ENCODE data around the gene ZNF44. TPM values are rescaled to one million over a fixed set of nuclear protein-coding genes. Genes with fewer than 3 reads are reported as not detected.

ZNF44 gene
- total and polyA plus RNA-seq, 2 experiments from 2014 or later: 4.1 to 4.3 TPM

- TF ChIP-seq ZNF114 (CRISPR knock-in tag; IDR thresholded peaks at IDR 0.05) (no peak), JUNB (IDR thresholded peaks at IDR 0.05; ENCODE audit: unreplicated experiment) (no peak), ETS1 (IDR thresholded peaks at IDR 0.05) (no peak)
Observed at GRCh38 chr19:12270854-12271253, 23.8 kb downstream of the ZNF44 start (continued).

DNA sequence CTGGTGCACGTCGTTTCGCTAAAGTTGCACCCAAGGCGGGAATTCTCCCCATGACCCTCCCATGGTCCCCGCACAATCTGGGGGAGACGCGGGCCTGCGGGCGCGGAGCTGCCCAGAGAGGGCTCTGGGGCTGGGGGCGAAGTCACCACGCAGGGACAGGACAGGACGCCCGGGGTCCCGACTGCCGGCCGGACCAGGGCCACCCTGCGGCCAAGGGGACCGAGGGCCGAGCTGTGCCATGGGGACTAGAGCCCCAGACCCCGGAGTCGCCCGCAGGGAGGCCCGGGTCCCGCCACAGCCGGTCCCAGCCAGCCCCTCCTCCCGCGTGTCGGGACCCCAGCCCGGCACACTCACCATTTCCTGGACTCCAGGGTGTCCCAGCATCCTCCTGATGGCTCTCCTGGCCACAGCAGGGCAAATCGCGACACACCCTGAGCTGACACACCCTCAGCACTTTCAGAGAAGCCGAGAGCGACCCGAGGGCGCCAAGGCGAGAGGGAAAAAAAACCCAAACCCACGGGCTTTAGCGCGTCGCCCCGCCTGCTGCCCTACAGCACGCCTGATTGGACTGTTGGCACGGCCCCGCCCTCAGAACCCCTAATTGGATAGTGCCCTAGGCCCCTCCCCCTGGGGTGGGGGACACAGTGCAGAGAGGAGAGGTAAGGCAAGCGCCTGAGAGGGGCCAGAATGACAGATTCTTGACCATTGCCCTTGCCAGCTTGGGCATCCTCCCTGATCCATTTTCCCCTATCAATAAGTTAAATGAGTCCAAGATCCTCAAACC, 28.6 kb downstream of the ZNF44 start:
- no peak overlapping the region for H2AFZ ChIP-seq
- TF ChIP-seq, protein P1, sequence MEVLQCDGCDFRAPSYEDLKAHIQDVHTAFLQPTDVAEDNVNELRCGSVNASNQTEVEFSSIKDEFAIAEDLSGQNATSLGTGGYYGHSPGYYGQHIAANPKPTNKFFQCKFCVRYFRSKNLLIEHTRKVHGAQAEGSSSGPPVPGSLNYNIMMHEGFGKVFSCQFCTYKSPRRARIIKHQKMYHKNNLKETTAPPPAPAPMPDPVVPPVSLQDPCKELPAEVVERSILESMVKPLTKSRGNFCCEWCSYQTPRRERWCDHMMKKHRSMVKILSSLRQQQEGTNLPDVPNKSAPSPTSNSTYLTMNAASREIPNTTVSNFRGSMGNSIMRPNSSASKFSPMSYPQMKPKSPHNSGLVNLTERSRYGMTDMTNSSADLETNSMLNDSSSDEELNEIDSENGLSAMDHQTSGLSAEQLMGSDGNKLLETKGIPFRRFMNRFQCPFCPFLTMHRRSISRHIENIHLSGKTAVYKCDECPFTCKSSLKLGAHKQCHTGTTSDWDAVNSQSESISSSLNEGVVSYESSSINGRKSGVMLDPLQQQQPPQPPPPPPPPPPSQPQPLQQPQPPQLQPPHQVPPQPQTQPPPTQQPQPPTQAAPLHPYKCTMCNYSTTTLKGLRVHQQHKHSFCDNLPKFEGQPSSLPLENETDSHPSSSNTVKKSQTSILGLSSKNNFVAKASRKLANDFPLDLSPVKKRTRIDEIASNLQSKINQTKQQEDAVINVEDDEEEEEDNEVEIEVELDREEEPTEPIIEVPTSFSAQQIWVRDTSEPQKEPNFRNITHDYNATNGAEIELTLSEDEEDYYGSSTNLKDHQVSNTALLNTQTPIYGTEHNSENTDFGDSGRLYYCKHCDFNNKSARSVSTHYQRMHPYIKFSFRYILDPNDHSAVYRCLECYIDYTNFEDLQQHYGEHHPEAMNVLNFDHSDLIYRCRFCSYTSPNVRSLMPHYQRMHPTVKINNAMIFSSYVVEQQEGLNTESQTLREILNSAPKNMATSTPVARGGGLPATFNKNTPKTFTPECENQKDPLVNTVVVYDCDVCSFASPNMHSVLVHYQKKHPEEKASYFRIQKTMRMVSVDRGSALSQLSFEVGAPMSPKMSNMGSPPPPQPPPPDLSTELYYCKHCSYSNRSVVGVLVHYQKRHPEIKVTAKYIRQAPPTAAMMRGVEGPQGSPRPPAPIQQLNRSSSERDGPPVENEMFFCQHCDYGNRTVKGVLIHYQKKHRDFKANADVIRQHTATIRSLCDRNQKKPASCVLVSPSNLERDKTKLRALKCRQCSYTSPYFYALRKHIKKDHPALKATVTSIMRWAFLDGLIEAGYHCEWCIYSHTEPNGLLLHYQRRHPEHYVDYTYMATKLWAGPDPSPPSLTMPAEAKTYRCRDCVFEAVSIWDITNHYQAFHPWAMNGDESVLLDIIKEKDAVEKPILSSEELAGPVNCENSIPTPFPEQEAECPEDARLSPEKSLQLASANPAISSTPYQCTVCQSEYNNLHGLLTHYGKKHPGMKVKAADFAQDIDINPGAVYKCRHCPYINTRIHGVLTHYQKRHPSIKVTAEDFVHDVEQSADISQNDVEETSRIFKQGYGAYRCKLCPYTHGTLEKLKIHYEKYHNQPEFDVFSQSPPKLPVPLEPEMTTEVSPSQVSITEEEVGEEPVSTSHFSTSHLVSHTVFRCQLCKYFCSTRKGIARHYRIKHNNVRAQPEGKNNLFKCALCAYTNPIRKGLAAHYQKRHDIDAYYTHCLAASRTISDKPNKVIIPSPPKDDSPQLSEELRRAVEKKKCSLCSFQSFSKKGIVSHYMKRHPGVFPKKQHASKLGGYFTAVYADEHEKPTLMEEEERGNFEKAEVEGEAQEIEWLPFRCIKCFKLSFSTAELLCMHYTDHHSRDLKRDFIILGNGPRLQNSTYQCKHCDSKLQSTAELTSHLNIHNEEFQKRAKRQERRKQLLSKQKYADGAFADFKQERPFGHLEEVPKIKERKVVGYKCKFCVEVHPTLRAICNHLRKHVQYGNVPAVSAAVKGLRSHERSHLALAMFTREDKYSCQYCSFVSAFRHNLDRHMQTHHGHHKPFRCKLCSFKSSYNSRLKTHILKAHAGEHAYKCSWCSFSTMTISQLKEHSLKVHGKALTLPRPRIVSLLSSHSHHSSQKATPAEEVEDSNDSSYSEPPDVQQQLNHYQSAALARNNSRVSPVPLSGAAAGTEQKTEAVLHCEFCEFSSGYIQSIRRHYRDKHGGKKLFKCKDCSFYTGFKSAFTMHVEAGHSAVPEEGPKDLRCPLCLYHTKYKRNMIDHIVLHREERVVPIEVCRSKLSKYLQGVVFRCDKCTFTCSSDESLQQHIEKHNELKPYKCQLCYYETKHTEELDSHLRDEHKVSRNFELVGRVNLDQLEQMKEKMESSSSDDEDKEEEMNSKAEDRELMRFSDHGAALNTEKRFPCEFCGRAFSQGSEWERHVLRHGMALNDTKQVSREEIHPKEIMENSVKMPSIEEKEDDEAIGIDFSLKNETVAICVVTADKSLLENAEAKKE (CRISPR knock-in tag; IDR thresholded peaks at IDR 0.05): no peak
- TF ChIP-seq JUNB (IDR thresholded peaks at IDR 0.05; ENCODE audit: unreplicated experiment) (no peak), ETS1 (IDR thresholded peaks at IDR 0.05) (no peak), NANOG (IDR thresholded peaks at IDR 0.05; ENCODE audit: borderline replicate concordance) (no peak), POLR2AphosphoS5 (IDR thresholded peaks at IDR 0.05; ENCODE audit: low read depth) (no peak), EZH2 (IDR thresholded peaks at IDR 0.05; ENCODE audit: low read depth, unreplicated experiment) (no peak), EZH2phosphoT487 (IDR thresholded peaks at IDR 0.05; ENCODE audit: unreplicated experiment) (no peak), ZNF114 (CRISPR knock-in tag; IDR thresholded peaks at IDR 0.05) (no peak), CREB1 (CRISPR knock-in tag; IDR thresholded peaks at IDR 0.05; ENCODE audit: low read depth) (no peak), STAT1 (IDR thresholded peaks at IDR 0.05; ENCODE audit: unreplicated experiment) (no peak), ZNF331 (CRISPR knock-in tag; IDR thresholded peaks at IDR 0.05; ENCODE audit: low read depth) (no peak)
- TF ChIP-seq, protein P2, sequence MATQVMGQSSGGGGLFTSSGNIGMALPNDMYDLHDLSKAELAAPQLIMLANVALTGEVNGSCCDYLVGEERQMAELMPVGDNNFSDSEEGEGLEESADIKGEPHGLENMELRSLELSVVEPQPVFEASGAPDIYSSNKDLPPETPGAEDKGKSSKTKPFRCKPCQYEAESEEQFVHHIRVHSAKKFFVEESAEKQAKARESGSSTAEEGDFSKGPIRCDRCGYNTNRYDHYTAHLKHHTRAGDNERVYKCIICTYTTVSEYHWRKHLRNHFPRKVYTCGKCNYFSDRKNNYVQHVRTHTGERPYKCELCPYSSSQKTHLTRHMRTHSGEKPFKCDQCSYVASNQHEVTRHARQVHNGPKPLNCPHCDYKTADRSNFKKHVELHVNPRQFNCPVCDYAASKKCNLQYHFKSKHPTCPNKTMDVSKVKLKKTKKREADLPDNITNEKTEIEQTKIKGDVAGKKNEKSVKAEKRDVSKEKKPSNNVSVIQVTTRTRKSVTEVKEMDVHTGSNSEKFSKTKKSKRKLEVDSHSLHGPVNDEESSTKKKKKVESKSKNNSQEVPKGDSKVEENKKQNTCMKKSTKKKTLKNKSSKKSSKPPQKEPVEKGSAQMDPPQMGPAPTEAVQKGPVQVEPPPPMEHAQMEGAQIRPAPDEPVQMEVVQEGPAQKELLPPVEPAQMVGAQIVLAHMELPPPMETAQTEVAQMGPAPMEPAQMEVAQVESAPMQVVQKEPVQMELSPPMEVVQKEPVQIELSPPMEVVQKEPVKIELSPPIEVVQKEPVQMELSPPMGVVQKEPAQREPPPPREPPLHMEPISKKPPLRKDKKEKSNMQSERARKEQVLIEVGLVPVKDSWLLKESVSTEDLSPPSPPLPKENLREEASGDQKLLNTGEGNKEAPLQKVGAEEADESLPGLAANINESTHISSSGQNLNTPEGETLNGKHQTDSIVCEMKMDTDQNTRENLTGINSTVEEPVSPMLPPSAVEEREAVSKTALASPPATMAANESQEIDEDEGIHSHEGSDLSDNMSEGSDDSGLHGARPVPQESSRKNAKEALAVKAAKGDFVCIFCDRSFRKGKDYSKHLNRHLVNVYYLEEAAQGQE (IDR thresholded peaks at IDR 0.05; ENCODE audit: unreplicated experiment): no peak

More for the DNA sequence above, 28.6 kb downstream of the ZNF44 start:
- Histone ChIP-seq H3K4me2 (no peak overlapping the region), H3F3A (replicated peaks; ENCODE audit: low read depth) (no peaks in the 10 kb centered on the region), H3K4me1 (ENCODE audit: insufficient read depth) (no peaks in the 10 kb centered on the region), H3K27ac (ENCODE audit: low read depth) (no peak overlapping the region), H3K36me3 (ENCODE audit: insufficient read depth) (peaks cover 12% of the 10 kb centered on the region), H4K20me1 (replicated peaks; ENCODE audit: insufficient read depth) (no peaks in the 10 kb centered on the region), H3K27me3 (ENCODE audit: insufficient read depth) (no peaks in the 10 kb centered on the region), H3K79me2 (replicated peaks; ENCODE audit: insufficient read depth) (no peaks in the 10 kb centered on the region), H3K9me2 (ENCODE audit: insufficient read depth) (no peaks in the 10 kb centered on the region), H3K4me3 (no peak overlapping the region)
- Mint-ChIP-seq H3K27me3 (ENCODE audit: insufficient read depth, low read depth, poor library complexity) (peaks cover 5% of the 10 kb centered on the region), H3K27ac (no peak overlapping the region), H3K36me3 (ENCODE audit: low read depth) (peaks cover 29% of the 10 kb centered on the region), H3K4me3 (no peak overlapping the region), H3K4me1 (no peaks in the 10 kb centered on the region), H3K9me3 (peaks cover 87% of the 10 kb centered on the region)
- DNase-seq (ENCODE audit: low spot score): peak; percentile 27
- ATAC-seq: no peak

All from GM23338 (cell line).